K562 (cell line): Measurements from ENCODE around the gene TXLNA. TPM values are rescaled to one million over a fixed set of nuclear protein-coding genes. Genes with fewer than 3 reads are reported as not detected.
A peak's percentile ranks its signal among the peaks of the same experiment; 100 is the strongest.

Source experiments
- CHD1 ChIP-seq: fragments of 200-600 bp; sonication (generic); IDR thresholded peaks from one replicate; pipeline ENCODE4 v1.6.1; 2012; ENCODE audit warnings: mild to moderate bottlenecking, moderate library complexity, low read length, inconsistent platforms
- CHD2 ChIP-seq: IDR thresholded peaks from 2 replicates; pipeline ENCODE4 v1.6.1; 2011; ENCODE audit warnings: low read depth, low read length
- FOXA1 ChIP-seq: fragments of 450-650 bp; IDR thresholded peaks from 2 replicates; pipeline ENCODE4 v1.6.1; 2016; ENCODE audit warnings: mild to moderate bottlenecking, borderline replicate concordance
- GATA2 ChIP-seq: sonication (generic); formaldehyde crosslinking; IDR thresholded peaks from 2 replicates; pipeline ENCODE4 v1.4.0; 2020; ENCODE audit warnings: mild to moderate bottlenecking, missing genetic modification reagents
- MCM3 ChIP-seq: fragments of 450-650 bp; IDR thresholded peaks from 2 replicates; pipeline ENCODE4 v1.6.1; 2016
- MTA2 ChIP-seq: fragments of 450-650 bp; IDR thresholded peaks from 2 replicates; pipeline ENCODE4 v1.6.1; 2016; ENCODE audit warnings: low read depth
- NFIX ChIP-seq: fragments of 250-450 bp; sonication (Bioruptor Pico); IDR thresholded peaks from 2 replicates; pipeline ENCODE4 v1.4.0; 2020; ENCODE audit warnings: low read depth, mild to moderate bottlenecking, moderate library complexity
- PHB2 ChIP-seq: fragments of 450-650 bp; IDR thresholded peaks from 2 replicates; pipeline ENCODE4 v1.6.1; 2017; ENCODE audit warnings: low read depth
- POLR2AphosphoS5 ChIP-seq: IDR thresholded peaks from 2 replicates; pipeline ENCODE4 v1.6.1; 2011; ENCODE audit warnings: mild to moderate bottlenecking, low read depth, low read length, moderate library complexity; ENCODE audit not compliant: control insufficient read depth, insufficient read depth
- POLR2B ChIP-seq: fragments of 450-650 bp; IDR thresholded peaks from 2 replicates; pipeline ENCODE4 v1.6.1; 2018; ENCODE audit warnings: low read depth; ENCODE audit not compliant: partially characterized antibody
- POU5F1 ChIP-seq: fragments of 150-350 bp; IDR thresholded peaks from 2 replicates; pipeline ENCODE4 v1.6.1; 2014; ENCODE audit warnings: borderline replicate concordance, low read length, low read depth, mild to moderate bottlenecking; ENCODE audit not compliant: partially characterized antibody
- PRMT5 ChIP-seq: sonication (generic); formaldehyde crosslinking; IDR thresholded peaks from 2 replicates; pipeline ENCODE4 v1.5.0; 2020; ENCODE audit warnings: missing genetic modification reagents
- STAG1 ChIP-seq: sonication (generic); formaldehyde crosslinking; IDR thresholded peaks from 2 replicates; pipeline ENCODE4 v1.5.0; 2020; ENCODE audit warnings: missing genetic modification reagents, borderline replicate concordance
- THRAP3 ChIP-seq: fragments of 450-650 bp; IDR thresholded peaks from 2 replicates; pipeline ENCODE4 v1.6.1; 2016; ENCODE audit warnings: mild to moderate bottlenecking, inconsistent platforms, borderline replicate concordance
- ZBTB34 ChIP-seq: fragments of 250-450 bp; sonication (Bioruptor Pico); IDR thresholded peaks from 2 replicates; pipeline ENCODE4 v1.8.0; 2021; ENCODE audit warnings: mild to moderate bottlenecking, moderate library complexity
- ZNF143 ChIP-seq: sonication (generic); formaldehyde crosslinking; IDR thresholded peaks from 2 replicates; pipeline ENCODE4 v1.9.0; 2022; ENCODE audit warnings: mild to moderate bottlenecking, missing genetic modification reagents
- ZNF146 ChIP-seq: IDR thresholded peaks from one replicate; pipeline ENCODE4 v1.6.1; 2018; ENCODE audit warnings: missing compliant biosample characterization; ENCODE audit not compliant: unreplicated experiment
- ZNF212 ChIP-seq: fragments of 450-650 bp; formaldehyde crosslinking; IDR thresholded peaks from 2 replicates; pipeline ENCODE4 v1.4.0; 2020; ENCODE audit warnings: mild to moderate bottlenecking
- ZNF282 ChIP-seq: sonication (generic); formaldehyde crosslinking; IDR thresholded peaks from 2 replicates; pipeline ENCODE4 v1.8.1; 2023; ENCODE audit warnings: missing genetic modification reagents
- ZNF511 ChIP-seq: sonication (generic); formaldehyde crosslinking; IDR thresholded peaks from 2 replicates; pipeline ENCODE4 v1.8.0; 2022; ENCODE audit warnings: mild to moderate bottlenecking, missing genetic modification reagents
- polyA plus RNA-seq, 8 experiments: library from polyadenylated mRNA; depleted of rRNA in 4 of 8; stranded (reverse) in 5 of 8; unstranded in 3 of 8; fragments of >200 nt; fragmentation: Nextera tagmentation in 2 of 8; fragmentation: Illumina TruSeq in 1 of 8; extraction: Ambion mirVana in 2 of 8; extraction: Trizol in 1 of 8; gene quantifications; 2 replicates each; pipeline versions ENCODE4 v1.2.1 to v1.2.3, GENCODE V29; 2011 to 2014; ENCODE audit warnings: inconsistent platforms in 1 of 8, missing spikeins in 1 of 8
- total RNA-seq, 7 experiments: library from RNA; depleted of rRNA in 6 of 7; stranded (reverse); fragments of >200 nt in 6 of 7; fragmentation: Illumina TruSeq in 2 of 7; extraction: Trizol in 2 of 7; gene quantifications; 2 replicates each; pipeline versions ENCODE4 v1.2.1 to v1.2.3, GENCODE V29; 2011 to 2021; ENCODE audit warnings: low replicate concordance in 1 of 7
- TF ChIP-seq, protein P1 (sequence below), 3 experiments: fragments of 200-800 bp in 1 of 3; fragments of 250-450 bp in 1 of 3; fragments of 450-650 bp in 1 of 3; sonication (Bioruptor Pico) in 1 of 3; sonication (Bioruptor generic) in 1 of 3; formaldehyde crosslinking in 1 of 3; IDR thresholded peaks; 2 replicates each; pipeline versions ENCODE4 v1.6.1 to v1.8.0; 2016 to 2022; ENCODE audit warnings: mild to moderate bottlenecking in 2 of 3, missing genetic modification characterization in 2 of 3, missing compliant biosample characterization in 1 of 3, moderate library complexity in 1 of 3
- TF ChIP-seq, protein P2 (sequence below): fragments of 250-450 bp; sonication (Bioruptor Pico); IDR thresholded peaks from 2 replicates; pipeline ENCODE4 v1.8.0; 2021; ENCODE audit warnings: moderate library complexity, mild to moderate bottlenecking, inconsistent platforms
- TF ChIP-seq, protein P3 (sequence below): fragments of 250-450 bp; sonication (Bioruptor Pico); IDR thresholded peaks from 2 replicates; pipeline ENCODE4 v1.6.1; 2021; ENCODE audit warnings: mild to moderate bottlenecking

The TXLNA gene
- total and polyA plus RNA-seq, 9 of the 15 experiments (the other 6 are each of a cell fraction or from before 2014, with no cell fraction given) = 9.2 to 54.5 (median 39.3) TPM

GRCh38 chr1:32205401-32206370 is 26.2 kb downstream of the TXLNA start, which contains the start of gene IQCC (continued):
- TF ChIP-seq, protein P1, sequence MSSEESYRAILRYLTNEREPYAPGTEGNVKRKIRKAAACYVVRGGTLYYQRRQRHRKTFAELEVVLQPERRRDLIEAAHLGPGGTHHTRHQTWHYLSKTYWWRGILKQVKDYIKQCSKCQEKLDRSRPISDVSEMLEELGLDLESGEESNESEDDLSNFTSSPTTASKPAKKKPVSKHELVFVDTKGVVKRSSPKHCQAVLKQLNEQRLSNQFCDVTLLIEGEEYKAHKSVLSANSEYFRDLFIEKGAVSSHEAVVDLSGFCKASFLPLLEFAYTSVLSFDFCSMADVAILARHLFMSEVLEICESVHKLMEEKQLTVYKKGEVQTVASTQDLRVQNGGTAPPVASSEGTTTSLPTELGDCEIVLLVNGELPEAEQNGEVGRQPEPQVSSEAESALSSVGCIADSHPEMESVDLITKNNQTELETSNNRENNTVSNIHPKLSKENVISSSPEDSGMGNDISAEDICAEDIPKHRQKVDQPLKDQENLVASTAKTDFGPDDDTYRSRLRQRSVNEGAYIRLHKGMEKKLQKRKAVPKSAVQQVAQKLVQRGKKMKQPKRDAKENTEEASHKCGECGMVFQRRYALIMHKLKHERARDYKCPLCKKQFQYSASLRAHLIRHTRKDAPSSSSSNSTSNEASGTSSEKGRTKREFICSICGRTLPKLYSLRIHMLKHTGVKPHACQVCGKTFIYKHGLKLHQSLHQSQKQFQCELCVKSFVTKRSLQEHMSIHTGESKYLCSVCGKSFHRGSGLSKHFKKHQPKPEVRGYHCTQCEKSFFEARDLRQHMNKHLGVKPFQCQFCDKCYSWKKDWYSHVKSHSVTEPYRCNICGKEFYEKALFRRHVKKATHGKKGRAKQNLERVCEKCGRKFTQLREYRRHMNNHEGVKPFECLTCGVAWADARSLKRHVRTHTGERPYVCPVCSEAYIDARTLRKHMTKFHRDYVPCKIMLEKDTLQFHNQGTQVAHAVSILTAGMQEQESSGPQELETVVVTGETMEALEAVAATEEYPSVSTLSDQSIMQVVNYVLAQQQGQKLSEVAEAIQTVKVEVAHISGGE (CRISPR knock-in tag; IDR thresholded peaks at IDR 0.05) = no peak
- TF ChIP-seq POLR2AphosphoS5 (peak; percentile 93), ZNF282 (CRISPR knock-in tag) (0 out of 2 replicates have a peak, but pooled peaks have one; percentile 79), GATA2 (CRISPR knock-in tag) (no peak), CHD2 (no peak), CHD1 (peak; percentile 41), NFIX (CRISPR knock-in tag) (no peak), POLR2B (peak; percentile 92), ZNF212 (no peak), MTA2 (no peak), PHB2 (no peak), POU5F1 (peak; percentile 52), PRMT5 (no peak), MCM3 (no peak), ZBTB34 (CRISPR knock-in tag) (no peak), FOXA1 (no peak), ZNF146 (CRISPR knock-in tag) (no peak), ZNF143 (CRISPR knock-in tag) (peak; percentile 54), STAG1 (no peak), THRAP3 (no peak), ZNF511 (CRISPR knock-in tag) (peak; percentile 86; the same call in 1 of the 2 replicates)
- TF ChIP-seq, protein P2, sequence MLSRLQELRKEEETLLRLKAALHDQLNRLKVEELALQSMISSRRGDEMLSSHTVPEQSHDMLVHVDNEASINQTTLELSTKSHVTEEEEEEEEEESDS (CRISPR knock-in tag) = no peak
- TF ChIP-seq, protein P3, sequence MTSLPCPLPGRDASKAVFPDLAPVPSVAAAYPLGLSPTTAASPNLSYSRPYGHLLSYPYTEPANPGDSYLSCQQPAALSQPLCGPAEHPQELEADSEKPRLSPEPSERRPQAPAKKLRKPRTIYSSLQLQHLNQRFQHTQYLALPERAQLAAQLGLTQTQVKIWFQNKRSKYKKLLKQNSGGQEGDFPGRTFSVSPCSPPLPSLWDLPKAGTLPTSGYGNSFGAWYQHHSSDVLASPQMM (CRISPR knock-in tag) = no peak
